SK-N-SH treated with all-trans-retinoic acid at 6 μM for 48 hours (cell line): ENCODE data around the gene EFL1.

Experiments used
- ATAC-seq: fragments of 200-7000 bp; cut with Tn5 transposase; 3 replicates; pipeline ENCODE4 v1.9.1; 2020; ENCODE audit warnings: mild to moderate bottlenecking, moderate library complexity
- ARNTL ChIP-seq: fragments of 450-650 bp; formaldehyde crosslinking; IDR thresholded peaks from 2 replicates; pipeline ENCODE4 v1.5.0; 2020; ENCODE audit warnings: low read depth, mild to moderate bottlenecking, moderate library complexity, borderline replicate concordance
- BACH2 ChIP-seq: fragments of 250-450 bp; sonication (Bioruptor Pico); IDR thresholded peaks from 2 replicates; pipeline ENCODE4 v1.9.0; 2021; ENCODE audit warnings: mild to moderate bottlenecking, borderline replicate concordance
- CSDC2 ChIP-seq: fragments of 250-450 bp; sonication (Bioruptor Pico); IDR thresholded peaks from 2 replicates; pipeline ENCODE4 v1.5.0; 2020; ENCODE audit warnings: mild to moderate bottlenecking, moderate library complexity
- ESRRG ChIP-seq: fragments of 250-450 bp; sonication (Bioruptor Pico); IDR thresholded peaks from 2 replicates; pipeline ENCODE4 v1.6.1; 2021; ENCODE audit warnings: mild to moderate bottlenecking
- GLIS3 ChIP-seq: fragments of 250-450 bp; sonication (Bioruptor Pico); IDR thresholded peaks from 2 replicates; pipeline ENCODE4 v1.5.0; 2020; ENCODE audit warnings: mild to moderate bottlenecking, moderate library complexity
- ISL1 ChIP-seq: fragments of 250-450 bp; sonication (Bioruptor Pico); IDR thresholded peaks from 2 replicates; pipeline ENCODE4 v2.1.2; 2022; ENCODE audit warnings: mild to moderate bottlenecking, moderate library complexity
- OSR1 ChIP-seq: fragments of 250-450 bp; sonication (Bioruptor Pico); IDR thresholded peaks from 2 replicates; pipeline ENCODE4 v1.8.0; 2022; ENCODE audit warnings: moderate library complexity, mild to moderate bottlenecking, inconsistent platforms
- PATZ1 ChIP-seq: fragments of 250-450 bp; sonication (Bioruptor Pico); IDR thresholded peaks from 2 replicates; pipeline ENCODE4 v1.8.0; 2020; ENCODE audit warnings: mild to moderate bottlenecking, moderate library complexity, borderline replicate concordance
- PPARA ChIP-seq: fragments of 250-450 bp; sonication (Bioruptor Pico); IDR thresholded peaks from 2 replicates; pipeline ENCODE4 v1.5.0; 2020; ENCODE audit warnings: mild to moderate bottlenecking, borderline replicate concordance
- RARB ChIP-seq: fragments of 250-450 bp; sonication (Bioruptor Pico); IDR thresholded peaks from 2 replicates; pipeline ENCODE4 v1.8.0; 2021; ENCODE audit warnings: mild to moderate bottlenecking, moderate library complexity
- SNAI2 ChIP-seq: fragments of 250-450 bp; sonication (Bioruptor Pico); IDR thresholded peaks from 2 replicates; pipeline ENCODE4 v1.5.0; 2020; ENCODE audit warnings: mild to moderate bottlenecking, moderate library complexity
- TCF4 ChIP-seq: fragments of 250-450 bp; sonication (Bioruptor Pico); IDR thresholded peaks from 2 replicates; pipeline ENCODE4 v1.8.0; 2021; ENCODE audit warnings: mild to moderate bottlenecking, moderate library complexity, borderline replicate concordance
- TOX ChIP-seq: fragments of 250-450 bp; sonication (Bioruptor Pico); IDR thresholded peaks from 2 replicates; pipeline ENCODE4 v1.8.0; 2021; ENCODE audit warnings: mild to moderate bottlenecking, moderate library complexity, borderline replicate concordance
- ZC3H10 ChIP-seq: fragments of 250-450 bp; sonication (Bioruptor Pico); IDR thresholded peaks from 2 replicates; pipeline ENCODE4 v1.5.1; 2021; ENCODE audit warnings: mild to moderate bottlenecking, moderate library complexity
- ZFP3 ChIP-seq: fragments of 250-450 bp; sonication (Bioruptor Pico); IDR thresholded peaks from 2 replicates; pipeline ENCODE4 v1.5.0; 2020; ENCODE audit warnings: mild to moderate bottlenecking, moderate library complexity
- ZFP30 ChIP-seq: fragments of 450-650 bp; formaldehyde crosslinking; IDR thresholded peaks from 2 replicates; pipeline ENCODE4 v1.5.0; 2022; ENCODE audit warnings: mild to moderate bottlenecking, moderate library complexity
- ZNF565 ChIP-seq: fragments of 450-650 bp; formaldehyde crosslinking; conservative IDR thresholded peaks from 2 replicates; pipeline ENCODE4 v1.5.0; 2020; ENCODE audit warnings: low read depth, mild to moderate bottlenecking, moderate library complexity
- ZNF70 ChIP-seq: fragments of 450-650 bp; formaldehyde crosslinking; IDR thresholded peaks from 2 replicates; pipeline ENCODE4 v1.5.0; 2020; ENCODE audit warnings: mild to moderate bottlenecking, moderate library complexity
- ZNF8 ChIP-seq: fragments of 450-650 bp; formaldehyde crosslinking; IDR thresholded peaks from 2 replicates; pipeline ENCODE4 v1.5.0; 2020; ENCODE audit warnings: mild to moderate bottlenecking, moderate library complexity
- TF ChIP-seq, protein P1 (sequence below): fragments of 250-450 bp; sonication (Bioruptor Pico); IDR thresholded peaks from 2 replicates; pipeline ENCODE4 v1.8.0; 2021; ENCODE audit warnings: low read depth, mild to moderate bottlenecking, moderate library complexity, borderline replicate concordance
- TF ChIP-seq, protein P2 (sequence below): fragments of 250-450 bp; sonication (Bioruptor Pico); IDR thresholded peaks from 2 replicates; pipeline ENCODE4 v1.5.1; 2020; ENCODE audit warnings: low read depth, mild to moderate bottlenecking, moderate library complexity
- TF ChIP-seq, protein P3 (sequence below): fragments of 250-450 bp; sonication (Bioruptor Pico); IDR thresholded peaks from 2 replicates; pipeline ENCODE4 v1.5.0; 2020; ENCODE audit warnings: mild to moderate bottlenecking, moderate library complexity

EFL1 gene

DNA sequence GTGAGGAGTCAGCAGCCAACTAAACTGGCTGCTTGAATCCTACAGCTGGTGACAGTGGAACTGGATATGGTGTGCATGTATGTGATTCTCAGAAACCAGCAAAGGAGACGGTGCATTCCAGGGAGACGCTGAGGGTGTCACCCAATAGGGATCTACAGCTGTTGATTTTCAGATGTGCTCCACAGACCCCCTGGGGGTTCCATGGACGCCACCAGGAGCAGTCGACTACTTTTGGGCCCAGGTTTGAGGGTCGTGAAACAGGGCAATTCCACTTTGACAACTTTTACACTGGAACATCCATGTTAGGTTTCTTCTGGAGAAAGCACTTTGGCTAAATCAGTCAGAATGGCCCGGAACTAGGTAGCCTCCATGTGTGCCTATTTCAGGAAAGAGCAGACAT, 145.2 kb downstream of the EFL1 start:
- TF ChIP-seq ZFP3 (CRISPR knock-in tag) (no peak), TOX (no peak), ZNF70 (CRISPR knock-in tag) (no peak), ZFP30 (CRISPR knock-in tag) (no peak), GLIS3 (CRISPR knock-in tag) (no peak), RARB (CRISPR knock-in tag) (no peak), BACH2 (no peak), ZC3H10 (no peak), ZNF8 (CRISPR knock-in tag) (no peak), ARNTL (CRISPR knock-in tag) (no peak), ESRRG (CRISPR knock-in tag) (no peak), PATZ1 (CRISPR knock-in tag) (no peak), SNAI2 (CRISPR knock-in tag) (no peak), PPARA (CRISPR knock-in tag) (no peak), OSR1 (no peak)
- TF ChIP-seq, protein P1, sequence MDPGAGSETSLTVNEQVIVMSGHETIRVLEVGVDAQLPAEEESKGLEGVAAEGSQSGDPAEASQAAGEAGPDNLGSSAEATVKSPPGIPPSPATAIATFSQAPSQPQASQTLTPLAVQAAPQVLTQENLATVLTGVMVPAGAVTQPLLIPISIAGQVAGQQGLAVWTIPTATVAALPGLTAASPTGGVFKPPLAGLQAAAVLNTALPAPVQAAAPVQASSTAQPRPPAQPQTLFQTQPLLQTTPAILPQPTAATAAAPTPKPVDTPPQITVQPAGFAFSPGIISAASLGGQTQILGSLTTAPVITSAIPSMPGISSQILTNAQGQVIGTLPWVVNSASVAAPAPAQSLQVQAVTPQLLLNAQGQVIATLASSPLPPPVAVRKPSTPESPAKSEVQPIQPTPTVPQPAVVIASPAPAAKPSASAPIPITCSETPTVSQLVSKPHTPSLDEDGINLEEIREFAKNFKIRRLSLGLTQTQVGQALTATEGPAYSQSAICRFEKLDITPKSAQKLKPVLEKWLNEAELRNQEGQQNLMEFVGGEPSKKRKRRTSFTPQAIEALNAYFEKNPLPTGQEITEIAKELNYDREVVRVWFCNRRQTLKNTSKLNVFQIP, result no peak
- TF ChIP-seq, protein P2, sequence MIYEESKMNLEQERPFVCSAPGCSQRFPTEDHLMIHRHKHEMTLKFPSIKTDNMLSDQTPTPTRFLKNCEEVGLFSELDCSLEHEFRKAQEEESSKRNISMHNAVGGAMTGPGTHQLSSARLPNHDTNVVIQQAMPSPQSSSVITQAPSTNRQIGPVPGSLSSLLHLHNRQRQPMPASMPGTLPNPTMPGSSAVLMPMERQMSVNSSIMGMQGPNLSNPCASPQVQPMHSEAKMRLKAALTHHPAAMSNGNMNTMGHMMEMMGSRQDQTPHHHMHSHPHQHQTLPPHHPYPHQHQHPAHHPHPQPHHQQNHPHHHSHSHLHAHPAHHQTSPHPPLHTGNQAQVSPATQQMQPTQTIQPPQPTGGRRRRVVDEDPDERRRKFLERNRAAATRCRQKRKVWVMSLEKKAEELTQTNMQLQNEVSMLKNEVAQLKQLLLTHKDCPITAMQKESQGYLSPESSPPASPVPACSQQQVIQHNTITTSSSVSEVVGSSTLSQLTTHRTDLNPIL (CRISPR knock-in tag), result no peak
- no peak for ATAC-seq

DNA sequence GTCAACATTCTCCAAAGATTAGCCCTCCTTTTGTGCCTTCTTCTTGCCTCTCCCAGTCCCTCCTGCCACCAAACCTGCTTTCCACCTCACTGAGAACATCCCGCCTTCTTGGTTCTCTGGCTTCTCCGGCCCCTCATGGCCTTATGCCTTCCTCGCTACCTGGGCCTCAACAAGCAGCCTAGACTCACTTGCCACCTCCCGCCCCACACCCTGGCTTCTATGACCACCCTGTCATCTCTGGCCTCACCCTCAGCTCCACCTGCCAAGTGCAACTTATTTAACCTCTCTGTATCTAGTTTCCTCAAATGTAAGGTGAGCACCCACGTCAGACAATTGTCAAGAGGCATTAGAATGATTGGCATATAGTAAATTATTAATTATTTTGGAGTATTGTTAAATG, 147.9 kb downstream of the EFL1 start:
- no peak for ATAC-seq
- TF ChIP-seq ISL1 (CRISPR knock-in tag) (no peak), PPARA (CRISPR knock-in tag) (no peak), ZFP30 (CRISPR knock-in tag) (no peak), CSDC2 (CRISPR knock-in tag) (no peak), ARNTL (CRISPR knock-in tag) (no peak), ZNF565 (CRISPR knock-in tag) (no peak), ZNF70 (CRISPR knock-in tag) (no peak), ZFP3 (CRISPR knock-in tag) (no peak), BACH2 (no peak), OSR1 (no peak), ZC3H10 (no peak), TCF4 (CRISPR knock-in tag) (no peak), GLIS3 (CRISPR knock-in tag) (no peak), SNAI2 (CRISPR knock-in tag) (no peak), PATZ1 (CRISPR knock-in tag) (no peak), ZNF8 (CRISPR knock-in tag) (no peak), ESRRG (CRISPR knock-in tag) (no peak)
- TF ChIP-seq, protein P3, sequence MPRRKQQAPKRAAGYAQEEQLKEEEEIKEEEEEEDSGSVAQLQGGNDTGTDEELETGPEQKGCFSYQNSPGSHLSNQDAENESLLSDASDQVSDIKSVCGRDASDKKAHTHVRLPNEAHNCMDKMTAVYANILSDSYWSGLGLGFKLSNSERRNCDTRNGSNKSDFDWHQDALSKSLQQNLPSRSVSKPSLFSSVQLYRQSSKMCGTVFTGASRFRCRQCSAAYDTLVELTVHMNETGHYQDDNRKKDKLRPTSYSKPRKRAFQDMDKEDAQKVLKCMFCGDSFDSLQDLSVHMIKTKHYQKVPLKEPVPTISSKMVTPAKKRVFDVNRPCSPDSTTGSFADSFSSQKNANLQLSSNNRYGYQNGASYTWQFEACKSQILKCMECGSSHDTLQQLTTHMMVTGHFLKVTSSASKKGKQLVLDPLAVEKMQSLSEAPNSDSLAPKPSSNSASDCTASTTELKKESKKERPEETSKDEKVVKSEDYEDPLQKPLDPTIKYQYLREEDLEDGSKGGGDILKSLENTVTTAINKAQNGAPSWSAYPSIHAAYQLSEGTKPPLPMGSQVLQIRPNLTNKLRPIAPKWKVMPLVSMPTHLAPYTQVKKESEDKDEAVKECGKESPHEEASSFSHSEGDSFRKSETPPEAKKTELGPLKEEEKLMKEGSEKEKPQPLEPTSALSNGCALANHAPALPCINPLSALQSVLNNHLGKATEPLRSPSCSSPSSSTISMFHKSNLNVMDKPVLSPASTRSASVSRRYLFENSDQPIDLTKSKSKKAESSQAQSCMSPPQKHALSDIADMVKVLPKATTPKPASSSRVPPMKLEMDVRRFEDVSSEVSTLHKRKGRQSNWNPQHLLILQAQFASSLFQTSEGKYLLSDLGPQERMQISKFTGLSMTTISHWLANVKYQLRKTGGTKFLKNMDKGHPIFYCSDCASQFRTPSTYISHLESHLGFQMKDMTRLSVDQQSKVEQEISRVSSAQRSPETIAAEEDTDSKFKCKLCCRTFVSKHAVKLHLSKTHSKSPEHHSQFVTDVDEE (CRISPR knock-in tag), result no peak
- TF ChIP-seq, protein P1, result no peak
